Mononuclear cell (primary cell): Measurements from ENCODE around the gene PDZD11. TPM values are rescaled to one million over a fixed set of nuclear protein-coding genes. Genes with fewer than 3 reads are reported as not detected.
"Not testable (repeated sequence)": the region's sequence is repeated elsewhere in the genome, so short reads cannot be mapped to it uniquely, and the experiment has no call there.

ENCODE experiments used
- H3K27me3 ChIP-seq: 2 replicates; pipeline ENCODE4 v1.6.0; 2011; ENCODE audit warnings: low read length, control low read depth; ENCODE audit not compliant: insufficient read depth
- H3K4me1 ChIP-seq: 2 replicates; pipeline ENCODE4 v1.5.1; 2011; ENCODE audit warnings: mild to moderate bottlenecking, low read length, control low read depth; ENCODE audit not compliant: insufficient read depth
- H3K4me3 ChIP-seq: 2 replicates; pipeline ENCODE4 v1.5.1; 2011; ENCODE audit warnings: mild to moderate bottlenecking, low read length, moderate library complexity
- H3K9me3 ChIP-seq: 2 replicates; pipeline ENCODE4 v1.5.1; 2011; ENCODE audit warnings: low read depth, mild to moderate bottlenecking, control low read depth, low read length
- total RNA-seq: library from RNA; depleted of rRNA; stranded (reverse); fragments of >200 nt; gene quantifications from one replicate; pipeline ENCODE4 v1.2.3, GENCODE V29; 2012

Gene PDZD11
- total RNA-seq, 1 donor = 4.4 TPM

GRCh38 chrX:70279081-70279480 lies 10.6 kb downstream of the PDZD11 start:
- Histone ChIP-seq H3K27me3 (no peaks in the 10 kb centered on the region), H3K9me3 (no peaks in the 10 kb centered on the region), H3K4me3 (no peak overlapping the region), H3K4me1 (no peaks in the 10 kb centered on the region)

- not testable (repeated sequence) for H3K4me3 ChIP-seq
Observed at GRCh38 chrX:70274029-70274428, 15.7 kb downstream of the PDZD11 start.

GRCh38 chrX:70268034-70268433 lies 21.7 kb downstream of the PDZD11 start, which contains the start of gene ARR3:
TSS of gene ARR3 (plus strand) at chrX:70268334. CDS start at chrX:70269386, 1,052 bp downstream.
- H3K9me3 ChIP-seq = no peaks in the 10 kb centered on the region
- no peaks in the 10 kb centered on the region for H3K27me3 ChIP-seq

More at GRCh38 chrX:70274029-70274428, 15.7 kb downstream of the PDZD11 start:
- H3K9me3 ChIP-seq, H3K27me3 ChIP-seq, H3K4me1 ChIP-seq: not testable (repeated sequence)

GRCh38 chrX:70264784-70265183 lies 24.9 kb downstream of the PDZD11 start:
- no peak overlapping the region for H3K4me3 ChIP-seq
- no peaks in the 10 kb centered on the region for H3K27me3 ChIP-seq
- no peaks in the 10 kb centered on the region for H3K9me3 ChIP-seq
- H3K4me1 ChIP-seq = no peaks in the 10 kb centered on the region

More at GRCh38 chrX:70268034-70268433, 21.7 kb downstream of the PDZD11 start, which contains the start of gene ARR3:
- Histone ChIP-seq H3K4me1 (no peaks in the 10 kb centered on the region), H3K4me3 (no peak within 1 kb of the TSS)

GRCh38 chrX:70262952-70263567 lies 26.7 kb downstream of the PDZD11 start:
- no peaks in the 10 kb centered on the region for H3K9me3 ChIP-seq
- no peak overlapping the region for H3K4me3 ChIP-seq
- H3K4me1 ChIP-seq = no peaks in the 10 kb centered on the region
- no peaks in the 10 kb centered on the region for H3K27me3 ChIP-seq

GRCh38 chrX:70260104-70260503 lies 29.6 kb downstream of the PDZD11 start, which contains the start of gene P2RY4:
TSS of gene P2RY4 (minus strand) at chrX:70260204. CDS start at chrX:70259624, 580 bp downstream.
- no peaks in the 10 kb centered on the region for H3K27me3 ChIP-seq
- no peak within 1 kb of the TSS for H3K4me3 ChIP-seq
- no peaks in the 10 kb centered on the region for H3K4me1 ChIP-seq
- no peaks in the 10 kb centered on the region for H3K9me3 ChIP-seq

- Histone ChIP-seq H3K4me1 (no peaks in the 10 kb centered on the region), H3K9me3 (no peaks in the 10 kb centered on the region), H3K4me3 (no peak overlapping the region), H3K27me3 (no peaks in the 10 kb centered on the region)
Observed at GRCh38 chrX:70257423-70258288, 32.1 kb downstream of the PDZD11 start.

- H3K4me3 ChIP-seq = no peak overlapping the region
- no peaks in the 10 kb centered on the region for H3K4me1 ChIP-seq
- H3K27me3 ChIP-seq = no peaks in the 10 kb centered on the region
- H3K9me3 ChIP-seq = no peaks in the 10 kb centered on the region
Observed at GRCh38 chrX:70255452-70255851, 34.3 kb downstream of the PDZD11 start.

GRCh38 chrX:70254909-70255308 lies 34.8 kb downstream of the PDZD11 start:
- Histone ChIP-seq H3K9me3 (no peaks in the 10 kb centered on the region), H3K4me3 (no peak overlapping the region), H3K4me1 (no peaks in the 10 kb centered on the region), H3K27me3 (no peaks in the 10 kb centered on the region)

GRCh38 chrX:70254063-70254400 lies 35.7 kb downstream of the PDZD11 start:
- H3K9me3 ChIP-seq = no peaks in the 10 kb centered on the region
- H3K4me1 ChIP-seq = no peaks in the 10 kb centered on the region
- H3K27me3 ChIP-seq = no peaks in the 10 kb centered on the region
- no peak overlapping the region for H3K4me3 ChIP-seq

- no peaks in the 10 kb centered on the region for H3K4me1 ChIP-seq
- H3K4me3 ChIP-seq = no peak overlapping the region
- H3K9me3 ChIP-seq = no peaks in the 10 kb centered on the region
- no peaks in the 10 kb centered on the region for H3K27me3 ChIP-seq
Observed at GRCh38 chrX:70253377-70254062, 36.2 kb downstream of the PDZD11 start.

GRCh38 chrX:70252491-70252890 lies 37.2 kb downstream of the PDZD11 start:
- no peaks in the 10 kb centered on the region for H3K4me1 ChIP-seq
- no peak overlapping the region for H3K4me3 ChIP-seq
- H3K27me3 ChIP-seq = no peaks in the 10 kb centered on the region
- H3K9me3 ChIP-seq = no peaks in the 10 kb centered on the region

GRCh38 chrX:70247252-70247651 lies 42.5 kb downstream of the PDZD11 start:
- Histone ChIP-seq H3K4me3 (no peak overlapping the region), H3K9me3 (no peaks in the 10 kb centered on the region), H3K4me1 (no peaks in the 10 kb centered on the region), H3K27me3 (no peaks in the 10 kb centered on the region)

GRCh38 chrX:70244881-70245280 lies 44.8 kb downstream of the PDZD11 start:
- H3K4me3 ChIP-seq = no peak overlapping the region
- H3K27me3 ChIP-seq = no peaks in the 10 kb centered on the region
- no peaks in the 10 kb centered on the region for H3K4me1 ChIP-seq
- no peaks in the 10 kb centered on the region for H3K9me3 ChIP-seq

GRCh38 chrX:70243601-70244000 lies 46.1 kb downstream of the PDZD11 start:
- not testable (repeated sequence) for H3K4me1 ChIP-seq, H3K9me3 ChIP-seq, H3K4me3 ChIP-seq, H3K27me3 ChIP-seq
